Frontal cortex (tissue), 4 donors: Measurements from ENCODE around the gene AVEN. TPM values are rescaled to one million over a fixed set of nuclear protein-coding genes. Genes with fewer than 3 reads are reported as not detected.
"Not testable (repeated sequence)": the region's sequence is repeated elsewhere in the genome, so short reads cannot be mapped to it uniquely, and the experiment has no call there.

ENCODE experiments used
- DNase-seq, 2 donors: peaks; one replicate each; pipeline ENCODE4 v3.0.0; 2012; ENCODE audit warnings: low spot score in 2 of 2
- FAIRE-seq: peaks from 2 replicates; lab custom pipeline; 2012; peaks lifted over from hg19 to GRCh38; lab: Jason Lieb, UNC
- total RNA-seq: library from RNA; depleted of rRNA; stranded (reverse); fragments of >200 nt; gene quantifications from one replicate; pipeline ENCODE4 v1.2.3, GENCODE V29; 2014
- donor health status: control.
- donor health status: control.
- donor health status: control.

AVEN gene
- total RNA-seq, 1 donor from 2014 or later, result 8.6 TPM

DNA sequence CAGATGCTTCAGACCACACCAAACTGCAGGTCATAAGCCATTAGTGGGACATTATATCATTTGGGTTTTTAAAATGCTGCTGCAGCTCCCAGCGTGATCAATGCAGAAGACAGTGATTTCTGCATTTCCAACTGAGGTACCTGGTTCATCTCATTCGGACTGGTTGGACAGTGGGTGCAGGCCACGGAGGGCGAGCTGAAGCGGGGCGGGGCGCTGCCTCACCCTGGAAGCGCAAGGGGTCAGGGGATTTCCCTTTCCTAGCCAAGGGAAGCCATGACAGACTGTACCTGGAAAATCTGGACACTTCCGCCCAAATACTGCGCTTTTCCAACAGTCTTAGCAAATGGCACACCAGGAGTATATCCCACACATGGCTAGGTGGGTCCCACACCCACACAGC lies 43.3 kb downstream of the AVEN start:
- FAIRE-seq, DNase-seq: not testable (repeated sequence)

DNA sequence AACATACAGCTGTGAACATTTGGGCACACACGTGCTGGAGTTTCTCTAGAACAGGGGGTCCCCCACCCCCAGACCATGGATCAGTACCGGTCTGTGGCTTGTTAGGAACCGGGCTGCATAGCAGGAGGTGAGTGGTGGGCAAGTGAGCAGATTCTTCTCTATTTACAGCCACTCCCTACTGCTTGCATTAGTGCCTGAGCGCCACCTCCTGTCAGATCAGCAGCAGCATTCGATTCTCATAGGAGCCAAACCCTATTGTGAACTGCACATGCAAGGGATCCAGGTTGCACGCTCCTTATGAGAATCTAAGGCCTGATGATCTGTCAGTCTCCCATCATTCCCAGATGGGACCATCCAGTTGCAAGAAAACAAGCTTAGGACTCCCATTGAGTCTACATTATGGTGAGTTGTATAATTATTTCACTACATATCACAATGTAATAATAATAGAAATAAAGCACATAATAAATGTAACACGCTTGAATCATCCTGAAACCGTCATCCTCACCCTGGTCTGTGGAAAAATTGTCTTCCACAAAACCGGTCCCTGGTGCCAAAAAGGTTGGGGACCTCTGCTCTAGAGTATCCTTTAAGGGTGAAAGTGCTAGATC lies 44.9 kb downstream of the AVEN start:
- no peak for DNase-seq
- no peak for FAIRE-seq

DNA sequence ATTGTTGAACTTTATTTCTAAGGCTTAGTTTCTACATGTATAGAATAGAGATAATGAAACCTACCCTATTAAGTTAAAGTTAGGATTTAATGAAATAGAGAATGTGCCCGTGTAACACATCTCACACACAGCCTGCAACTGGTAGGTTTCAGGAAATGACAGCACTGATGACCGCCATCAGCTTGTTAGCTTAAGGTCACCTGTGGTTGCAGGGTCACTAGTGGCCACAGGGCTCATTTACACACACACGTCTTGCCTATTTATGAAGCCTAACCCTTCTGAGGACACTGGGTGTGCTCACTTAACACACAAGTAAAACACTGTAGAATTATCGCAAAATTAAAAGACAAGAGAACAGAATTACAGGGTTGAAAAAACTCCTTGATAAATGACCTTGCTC lies 50.6 kb downstream of the AVEN start:
- FAIRE-seq (no peak), DNase-seq (no peak)

DNA sequence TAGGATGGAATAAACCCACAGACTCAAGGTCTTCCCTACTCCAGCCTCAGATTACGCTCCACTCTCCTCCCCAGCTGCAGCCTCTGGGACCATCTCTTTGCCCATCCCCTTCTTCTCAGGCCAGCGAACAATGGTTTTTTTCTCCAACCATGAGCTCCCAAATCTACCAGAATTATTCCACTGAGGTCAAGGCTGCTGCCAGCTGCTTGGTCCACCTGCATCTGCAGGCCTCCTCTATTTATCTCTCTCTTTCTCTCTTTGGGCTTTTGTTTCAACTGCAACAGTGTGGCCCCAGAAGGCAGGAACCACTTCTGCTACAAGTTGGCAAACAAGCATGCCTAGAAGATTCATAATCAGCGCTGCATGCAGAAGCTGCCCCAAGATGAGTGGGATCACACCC lies 51.6 kb downstream of the AVEN start:
- FAIRE-seq, result no peak
- no peak for DNase-seq

DNA sequence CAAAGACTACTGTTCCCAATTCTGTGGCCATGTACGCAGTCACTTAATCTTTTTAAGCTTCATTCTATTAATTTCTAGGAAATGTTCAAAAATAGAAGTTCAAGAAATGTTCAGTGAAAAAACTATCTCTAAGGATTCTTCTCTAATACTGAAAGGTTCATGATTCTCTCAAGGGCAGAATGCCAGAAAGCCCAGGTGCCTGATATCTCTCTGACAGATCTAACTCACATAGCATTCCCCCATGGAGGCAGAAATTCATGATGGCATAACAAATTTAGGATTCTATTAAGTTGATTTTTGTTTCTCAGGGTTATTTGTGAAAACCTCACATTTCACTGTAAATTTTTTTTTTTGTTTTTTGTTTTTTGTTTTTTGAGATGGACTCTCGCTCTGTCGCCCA lies 53.3 kb downstream of the AVEN start:
- no peak for FAIRE-seq
- DNase-seq, result no peak

DNA sequence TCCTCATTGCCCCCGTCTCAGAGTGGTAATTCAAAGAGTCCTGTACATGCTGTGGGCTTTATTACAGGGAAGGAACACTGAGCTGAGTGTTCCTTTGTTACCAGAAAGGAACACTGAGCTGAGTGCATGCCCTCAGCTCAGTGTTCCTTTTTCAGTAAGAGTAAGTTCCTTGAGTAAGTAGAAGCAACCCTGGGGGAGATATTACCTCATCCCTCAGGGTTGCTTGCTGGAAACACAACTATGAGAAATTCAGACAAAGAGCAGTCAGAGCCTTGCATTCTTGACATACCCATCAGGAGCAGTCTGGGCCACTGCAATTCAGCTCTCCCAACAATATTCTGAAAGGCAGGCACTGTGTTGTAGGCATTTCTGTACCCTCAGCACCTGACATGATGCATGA lies 53.7 kb downstream of the AVEN start:
- no peak for FAIRE-seq
- no peak for DNase-seq

DNA sequence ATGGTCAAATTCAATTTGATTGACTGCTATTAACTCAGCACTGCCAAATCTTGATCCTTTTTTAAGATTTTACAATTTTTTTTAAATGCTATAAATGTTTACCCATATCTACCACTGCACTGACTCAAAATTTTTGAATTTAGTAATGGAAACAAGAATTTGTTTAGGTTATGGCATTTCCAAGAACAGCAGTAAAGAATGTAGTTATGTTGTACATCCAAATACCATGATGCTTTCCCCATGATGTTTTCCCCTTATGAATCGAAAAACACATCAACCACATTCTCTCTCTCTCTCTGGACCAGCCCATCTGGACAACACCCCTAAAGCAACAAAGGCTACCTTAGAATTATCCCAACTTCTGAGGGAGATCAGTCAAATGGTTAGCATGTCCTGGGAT lies 56.5 kb downstream of the AVEN start:
- FAIRE-seq, result no peak
- DNase-seq, result no peak

DNA sequence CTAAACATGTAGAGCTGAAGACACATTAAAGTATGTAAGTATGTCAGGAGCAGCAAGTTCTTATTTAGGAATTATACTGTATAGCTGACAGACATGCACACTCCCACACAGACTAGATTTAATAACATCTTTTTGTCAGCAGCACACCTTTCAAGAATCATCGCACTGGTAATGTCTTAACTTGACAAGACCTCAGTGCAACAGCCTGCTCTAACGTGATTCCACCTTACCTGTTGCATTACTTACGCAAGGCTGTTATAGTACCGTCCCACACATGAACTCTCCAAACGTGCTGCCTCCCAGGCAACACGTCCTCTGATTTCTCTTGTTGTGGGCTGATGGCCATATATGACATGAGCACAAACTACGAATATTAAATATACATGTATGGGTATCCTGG lies 58.8 kb downstream of the AVEN start:
- DNase-seq (no peak), FAIRE-seq (no peak)

DNA sequence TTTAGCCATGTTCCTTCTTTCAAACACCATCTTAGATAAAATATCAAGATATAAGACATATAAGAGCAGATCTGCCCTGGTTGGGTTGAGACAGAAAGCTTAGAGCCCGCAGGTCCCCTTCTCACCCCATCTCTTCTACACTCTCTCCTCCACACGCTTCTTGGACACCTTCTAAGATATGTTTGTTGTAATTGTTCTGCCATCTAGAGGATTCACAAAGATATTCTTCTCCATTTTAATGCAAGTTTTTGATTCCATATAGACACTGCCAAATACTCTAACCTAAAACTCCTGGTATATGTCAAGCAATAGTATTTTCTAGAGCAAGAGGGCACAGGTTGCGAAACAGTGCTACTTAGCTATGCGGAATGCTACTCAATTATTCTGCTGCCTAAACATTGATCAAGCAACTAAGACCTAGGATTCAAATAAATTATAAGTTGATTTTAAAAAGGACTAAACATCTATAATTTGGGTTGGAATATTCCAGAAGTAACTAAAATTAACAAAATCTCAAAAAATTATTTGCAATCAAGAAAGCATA lies 63.9 kb downstream of the AVEN start:
- FAIRE-seq (no peak), DNase-seq (no peak)

DNA sequence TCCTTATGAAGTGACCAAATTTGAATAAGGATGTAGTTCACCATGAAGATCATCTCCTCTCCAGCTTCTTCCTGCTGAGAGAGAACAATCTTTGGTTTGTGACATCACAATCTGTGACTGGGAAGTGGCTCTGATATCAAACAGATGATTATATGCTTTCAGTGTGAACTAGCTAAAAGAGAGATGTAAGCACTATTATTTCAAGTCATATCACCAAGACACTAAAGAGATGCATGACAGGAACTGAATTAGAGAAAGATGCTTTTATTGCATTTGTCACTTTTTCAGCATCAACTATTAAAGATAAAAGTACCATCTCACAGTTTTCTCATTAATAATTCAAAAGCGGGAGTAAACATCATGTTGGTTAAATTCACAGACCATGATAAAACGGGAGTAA lies 67.2 kb downstream of the AVEN start:
- no peak for FAIRE-seq
- no peak for DNase-seq

DNA sequence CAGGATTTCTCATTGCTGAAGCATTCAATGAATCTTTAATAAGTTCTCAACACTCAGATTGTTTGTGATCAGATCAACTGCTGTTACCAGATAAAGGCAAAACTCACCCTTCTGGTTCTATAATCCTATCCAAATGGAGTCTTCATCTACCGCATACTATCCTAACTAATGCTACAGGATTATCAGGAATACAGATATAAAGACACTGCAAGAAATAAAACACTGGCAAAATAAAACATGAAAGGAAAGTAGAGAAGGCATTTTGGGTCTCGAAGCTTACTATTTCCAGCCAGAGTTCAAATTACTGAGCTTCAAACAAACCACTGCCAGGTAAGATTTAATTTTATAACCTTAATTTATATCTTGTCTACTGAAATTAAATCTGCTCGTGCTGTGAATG lies 70.2 kb downstream of the AVEN start:
- DNase-seq (no peak), FAIRE-seq (no peak)

DNA sequence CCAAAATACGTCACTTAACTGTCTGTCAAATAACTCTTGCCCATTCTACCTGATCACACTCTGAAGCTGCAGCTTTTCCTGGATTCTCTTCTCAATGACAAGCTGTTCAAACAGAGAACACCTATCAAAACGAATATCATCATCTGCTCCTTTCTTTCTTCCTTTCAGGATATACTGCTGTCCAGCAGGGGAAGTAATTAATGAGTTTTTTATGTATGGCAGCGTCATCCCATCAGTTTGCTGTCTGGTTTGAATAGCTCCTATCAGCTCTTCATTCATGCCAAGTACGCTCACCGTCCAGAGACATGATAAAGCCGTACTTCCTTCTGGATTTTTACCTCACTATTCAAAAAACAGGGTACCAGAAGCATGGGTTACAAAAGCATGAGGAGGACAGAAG lies 70.8 kb downstream of the AVEN start, which contains the start of gene CHRM5:
Gene CHRM5 (plus strand): TSS at position 274 of the 400 bp plus-strand sequence. CDS start 94,221 bp downstream, outside the sequence.
- FAIRE-seq (no peak), DNase-seq (no peak)

DNA sequence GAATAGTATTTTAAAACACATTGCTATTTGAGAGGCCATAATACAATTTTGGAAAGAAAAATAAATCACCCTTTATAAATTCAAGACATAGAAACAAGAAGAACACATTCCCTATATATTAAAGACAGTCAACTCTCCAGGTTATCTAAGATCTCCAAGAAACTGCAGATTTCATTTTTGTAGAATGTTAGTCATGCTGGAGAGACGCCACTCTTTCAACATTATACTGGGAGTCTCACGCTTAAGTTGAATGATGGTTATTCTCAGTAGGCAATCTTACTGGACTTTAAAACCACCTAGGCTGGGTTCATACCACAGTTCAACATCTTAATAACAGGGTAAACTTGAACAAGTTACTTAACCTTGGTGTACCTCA lies 74.4 kb downstream of the AVEN start:
- DNase-seq, result no peak
- no peak for FAIRE-seq

DNA sequence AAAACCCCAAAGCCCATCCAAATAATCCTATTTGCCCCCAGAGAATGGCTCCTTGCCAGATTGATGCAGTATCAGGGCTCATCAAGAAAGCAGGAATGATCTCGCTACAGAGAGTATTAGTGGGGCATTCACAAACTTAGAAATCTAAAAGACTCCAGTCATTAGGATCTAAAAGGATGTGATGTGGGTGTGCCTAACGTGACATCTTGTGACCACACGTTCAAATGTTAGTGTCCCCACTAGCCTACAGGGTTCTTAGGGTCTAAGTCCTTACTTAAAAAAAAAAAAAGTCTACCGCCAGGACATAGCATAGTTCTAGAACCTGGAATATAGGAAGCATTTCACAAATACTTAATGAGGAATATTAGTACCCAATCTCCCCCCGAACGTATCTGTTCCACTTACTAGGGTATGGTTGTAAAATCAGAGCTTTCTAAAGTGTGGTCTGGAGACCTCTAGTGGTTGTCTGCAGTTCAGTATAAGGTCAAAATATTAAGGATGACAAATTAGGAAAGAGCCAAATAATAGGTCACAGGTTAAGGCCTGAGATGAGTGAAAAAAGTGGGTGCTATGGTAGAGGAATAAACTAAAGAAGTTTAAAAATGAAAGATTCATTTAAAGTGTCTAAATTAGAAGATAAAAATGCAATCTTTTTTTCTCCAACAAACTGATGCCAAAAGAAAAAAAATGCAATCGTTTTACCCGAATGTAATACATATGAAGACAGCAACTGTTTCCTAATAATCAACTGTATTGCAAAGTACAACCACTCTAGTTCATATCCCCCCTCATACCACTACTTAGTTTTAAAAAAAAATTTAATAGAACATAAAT lies 75.0 kb downstream of the AVEN start:
- FAIRE-seq, result no peak
- DNase-seq, result no peak

DNA sequence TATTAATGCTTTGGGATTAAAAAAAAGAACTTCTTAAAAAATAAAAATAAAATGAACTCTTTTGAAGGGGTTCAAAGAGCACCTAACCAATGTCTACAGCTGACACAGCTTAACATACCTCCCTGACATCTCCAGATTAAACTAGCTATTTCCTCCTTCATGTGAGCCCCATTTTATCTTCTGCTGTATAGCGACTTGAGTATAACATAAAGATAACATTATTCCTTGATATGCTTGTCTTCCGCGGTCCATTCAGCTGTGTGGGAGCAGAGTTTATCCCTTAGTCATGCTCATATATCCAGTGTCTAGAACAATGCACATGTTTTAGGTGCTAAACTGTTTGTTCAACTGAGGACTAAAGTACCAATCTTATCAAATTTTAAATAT lies 78.5 kb downstream of the AVEN start:
- DNase-seq (no peak), FAIRE-seq (no peak)

DNA sequence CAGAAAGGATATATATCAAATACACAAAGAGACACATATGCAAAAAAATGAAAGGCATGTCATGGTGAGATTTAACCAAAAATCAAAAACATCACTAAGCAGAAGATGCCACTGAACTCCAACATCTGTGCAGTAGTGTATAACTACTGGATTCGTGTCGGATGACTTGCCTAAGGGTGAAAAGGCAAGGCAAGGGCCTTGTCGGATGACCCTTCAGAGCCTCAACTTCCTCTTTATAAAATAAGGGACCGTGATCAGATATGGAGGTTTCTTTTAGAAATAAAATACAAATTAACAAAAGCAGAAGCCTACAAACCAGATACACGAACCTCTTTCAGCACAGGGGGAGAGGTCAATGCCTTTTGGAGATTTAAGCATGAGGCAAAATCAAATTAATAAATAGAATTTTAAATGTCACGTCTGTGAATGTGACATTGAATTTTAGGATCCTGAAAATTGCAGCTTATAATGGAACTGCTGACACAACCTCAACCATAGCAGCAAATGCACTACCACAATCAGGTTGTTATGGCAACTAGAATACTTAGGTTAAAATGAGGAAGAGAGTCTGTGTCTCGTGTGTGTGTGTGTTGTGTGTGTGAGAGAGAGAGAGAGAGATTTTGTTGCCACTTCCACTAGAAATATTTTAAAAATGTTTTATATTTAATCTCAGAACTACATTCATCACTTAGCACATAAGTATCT lies 79.0 kb downstream of the AVEN start:
- no peak for DNase-seq
- no peak for FAIRE-seq

DNA sequence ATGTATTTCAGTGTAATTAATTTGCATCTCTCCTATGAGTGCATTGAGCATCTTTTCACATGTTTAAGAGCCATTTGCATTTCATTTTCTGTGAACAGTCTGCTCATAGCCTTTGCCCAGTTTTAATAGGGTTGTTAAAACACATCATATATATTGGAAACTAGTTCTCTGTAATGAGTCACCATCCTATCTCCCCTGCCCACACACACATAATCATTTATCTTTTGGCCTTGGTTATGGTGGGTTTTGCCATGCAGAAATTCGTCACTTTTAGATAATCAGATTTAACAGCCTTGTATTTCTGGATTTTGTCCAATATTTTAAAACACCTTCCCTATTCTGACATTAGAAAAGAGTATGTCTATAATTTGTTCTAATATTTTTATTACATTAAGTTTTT lies 82.6 kb downstream of the AVEN start:
- FAIRE-seq (no peak), DNase-seq (no peak)

DNA sequence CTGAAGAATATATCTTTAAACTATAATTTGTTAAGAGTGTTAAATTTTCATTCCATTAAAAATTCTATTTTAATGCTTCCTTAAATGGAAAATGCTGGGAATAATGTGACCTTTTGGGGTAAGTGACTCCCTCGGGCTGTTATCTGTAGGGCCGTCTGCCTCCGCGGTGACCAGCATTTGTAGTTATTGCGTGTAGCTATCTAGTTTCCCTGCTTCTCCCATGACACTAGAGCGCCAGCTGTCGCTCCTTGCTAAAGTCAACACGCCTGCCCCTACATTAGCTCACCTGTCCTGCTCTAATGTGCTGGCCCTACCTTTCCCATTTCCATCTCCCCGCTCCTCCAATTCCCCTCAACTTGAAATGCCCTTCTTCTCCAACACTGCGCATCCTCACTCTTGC lies 83.1 kb downstream of the AVEN start:
- FAIRE-seq (no peak), DNase-seq (no peak)

DNA sequence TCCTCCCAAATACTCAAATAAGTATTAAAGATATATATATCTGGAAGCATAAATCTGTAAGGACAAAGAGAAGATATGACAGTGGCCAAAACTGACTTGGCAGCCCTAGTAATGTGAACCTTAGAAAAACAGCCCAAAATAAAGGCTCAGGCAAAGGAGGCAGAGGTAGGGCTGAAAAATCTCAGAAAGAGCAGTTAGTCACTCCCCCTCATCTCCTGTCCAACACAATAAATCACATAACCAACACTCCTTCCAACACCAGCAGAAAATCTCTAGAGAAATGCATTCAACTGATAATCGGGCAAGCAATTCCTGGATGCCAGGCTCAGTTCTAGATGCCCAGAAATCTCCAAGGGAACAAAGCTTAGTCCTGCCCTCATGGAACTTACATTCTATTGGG lies 92.9 kb downstream of the AVEN start:
- DNase-seq, result no peak
- FAIRE-seq, result no peak

DNA sequence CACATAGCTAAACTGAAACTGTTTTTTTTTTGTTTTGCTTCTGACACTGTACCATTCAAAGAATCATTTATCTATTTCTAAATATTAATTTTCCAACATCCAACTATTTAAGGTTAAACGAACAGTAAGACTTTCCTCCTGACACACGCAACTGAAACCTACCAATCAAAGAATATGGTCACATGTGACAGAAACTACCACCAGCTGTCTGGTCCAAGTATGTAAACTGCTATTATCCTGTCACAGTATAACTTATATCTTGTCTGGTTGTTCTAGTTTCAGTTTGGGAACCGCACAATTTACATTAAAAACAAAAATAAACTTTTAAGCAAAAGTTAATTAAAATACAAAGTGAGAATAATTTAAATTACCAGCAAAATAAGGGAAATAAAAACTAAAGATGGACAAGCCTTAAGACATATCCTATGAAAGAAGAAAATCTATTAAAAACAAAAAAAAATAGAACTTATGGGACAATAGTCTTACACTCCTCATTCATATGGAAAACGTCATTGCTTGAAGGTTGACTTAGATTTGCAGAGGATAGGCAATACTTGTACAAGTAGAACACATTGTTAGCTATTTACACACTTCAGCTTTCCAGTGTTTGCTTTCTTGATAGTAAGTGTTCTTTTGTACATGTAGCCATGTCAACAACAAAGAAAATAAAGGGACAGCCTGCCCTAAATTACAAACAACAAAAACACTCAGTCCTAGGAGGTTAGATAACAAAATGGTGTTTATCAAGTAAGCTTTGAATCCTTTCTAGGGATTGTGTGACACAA lies 97.5 kb downstream of the AVEN start:
- DNase-seq (no peak), FAIRE-seq (no peak)
